Measurements from ENCODE around the gene DHRS7B. TPM values are rescaled to one million over a fixed set of nuclear protein-coding genes. Genes with fewer than 3 reads are reported as not detected.

DHRS7B gene
- total RNA-seq (2022; extraction: Qiagen RNA extraction; ENCODE audit: low read depth): 18.5 to 22.8 TPM (median 20.6 TPM) in 5 replicates

GRCh38 chr17:21126645-21127508 is at the start of gene DHRS7B:
DHRS7B (plus strand) TSS chr17:21126964; CDS start chr17:21126972, 8 bp downstream.

GRCh38 chr17:21214015-21214776 is 87.4 kb downstream of the DHRS7B start, which contains the start of gene TMEM11:
TMEM11 (minus strand) TSS chr17:21214161; CDS start chr17:21214152, 9 bp downstream.

Other genes with a start within 250 kb of the DHRS7B start
- 124 to 134 TPM (median 129 TPM) in 5 replicates for gene USP22, start 84.0 kb upstream of the DHRS7B start, total RNA-seq (2022; extraction: Qiagen RNA extraction; ENCODE audit: low read depth)
- 52.6 to 80.3 TPM (median 70.1 TPM) in 5 replicates for gene TMEM11, start 87.2 kb downstream of the DHRS7B start, total RNA-seq (2022; extraction: Qiagen RNA extraction; ENCODE audit: low read depth)
- gene NATD1, start 126.4 kb downstream of the DHRS7B start, total RNA-seq (2022; extraction: Qiagen RNA extraction; ENCODE audit: low read depth): 2.4 to 3.7 TPM (median 2.8 TPM) in 5 replicates
- gene MAP2K3, start 157.7 kb downstream of the DHRS7B start, total RNA-seq (2022; extraction: Qiagen RNA extraction; ENCODE audit: low read depth): 116 to 192 TPM (median 142 TPM) in 5 replicates
- gene KCNJ12, start 249.4 kb downstream of the DHRS7B start, total RNA-seq (2022; extraction: Qiagen RNA extraction; ENCODE audit: low read depth): 0.89 to 1.3 TPM (median 0.96 TPM) in 5 replicates

Data from A549 treated with CpdA at 1 μM for 4 hours (cell line).